Keratinocyte (primary cell): ENCODE measurements around the gene PEX7.

ENCODE experiments used
- CTCF ChIP-seq, 3 experiments: IDR thresholded peaks in 1 of 3; conservative IDR thresholded peaks in 1 of 3; optimal IDR thresholded peaks in 1 of 3; 2 replicates in 2 of 3; 3 replicates in 1 of 3; pipeline versions ENCODE3 to v1.5.1; 2011; ENCODE audit warnings: low read length in 3 of 3, mild to moderate bottlenecking in 3 of 3, moderate library complexity in 2 of 3, control low read depth in 1 of 3, inconsistent platforms in 1 of 3; ENCODE audit not compliant: insufficient read depth in 2 of 3; ENCODE audit errors: extremely low read depth in 1 of 3
- EZH2 ChIP-seq: IDR thresholded peaks from one replicate; pipeline ENCODE4 v1.6.1; 2012; ENCODE audit warnings: inconsistent platforms, mild to moderate bottlenecking, low read length, moderate library complexity

- no peak for TF ChIP-seq CTCF (optimal IDR thresholded peaks at IDR 0.05 in 1 of 3, IDR thresholded peaks at IDR 0.05 in 1 of 3, conservative IDR thresholded peaks at IDR 0.05 in 1 of 3; ENCODE audit: extremely low read depth in 1 of 3, insufficient read depth in 2 of 3, low read length in 3 of 3)
- TF ChIP-seq EZH2 = no peak
Measured at GRCh38 chr6:136960781-136961180, 138.4 kb downstream of the PEX7 start.
